PC-3 (cell line): Measurements from ENCODE around the gene WDR33. TPM values are rescaled to one million over a fixed set of nuclear protein-coding genes. Genes with fewer than 3 reads are reported as not detected.

Source experiments
- ATAC-seq: fragments of 200-7000 bp; cut with Tn5 transposase; 2 replicates; pipeline ENCODE4 v1.9.1; 2020; ENCODE audit warnings: mild to moderate bottlenecking, moderate library complexity
- BruUV-seq: library from RNA; stranded (reverse); fragments of 400-500 nt; replicated peaks from 2 replicates; lab custom pipeline; 2021; lab: Mats Ljungman, UMichigan
- CTCF ChIA-PET: fragments of 300-600 bp; sonication (Branson Sonifier 250); formaldehyde crosslinking; loops from one replicate; lab custom pipeline; 2022; ENCODE audit warnings: antibody characterized with exemption; lab: Charles Lee
- POLR2A ChIA-PET: fragments of 300-600 bp; sonication (Branson Sonifier 250); formaldehyde crosslinking; loops from one replicate; lab custom pipeline; 2022; ENCODE audit warnings: antibody characterized with exemption; ENCODE audit not compliant: unreplicated experiment; lab: Charles Lee
- DNase-seq: peaks from one replicate; pipeline ENCODE4 v3.0.0-alpha.2; 2015
- H2AFZ ChIP-seq: fragments of 300-600 bp; sonication (generic); 2 replicates; pipeline ENCODE4 v1.6.0; 2016; ENCODE audit warnings: antibody characterized with exemption, low read length
- H3F3A ChIP-seq: fragments of 300-600 bp; sonication (generic); one replicate; pipeline ENCODE4 v1.6.0; 2017; ENCODE audit warnings: antibody characterized with exemption, low read length, control low read depth, mild to moderate bottlenecking; ENCODE audit not compliant: unreplicated experiment
- H3K27ac ChIP-seq: fragments of 300-600 bp; sonication (generic); 2 replicates; pipeline ENCODE4 v1.5.1; 2016; ENCODE audit warnings: mild to moderate bottlenecking, low read length
- H3K27me3 ChIP-seq: fragments of 300-600 bp; sonication (generic); 2 replicates; pipeline ENCODE4 v1.6.1; 2016; ENCODE audit warnings: low read length, mixed read lengths
- H3K36me3 ChIP-seq: fragments of 300-600 bp; sonication (generic); 2 replicates; pipeline ENCODE4 v1.6.1; 2016; ENCODE audit warnings: low read depth, mixed run types, low read length, mixed read lengths
- H3K4me1 ChIP-seq: fragments of 300-600 bp; sonication (generic); 2 replicates; pipeline ENCODE4 v1.5.1; 2016; ENCODE audit warnings: low read length; ENCODE audit not compliant: insufficient read depth
- H3K4me2 ChIP-seq: fragments of 300-600 bp; sonication (generic); 2 replicates; pipeline ENCODE4 v1.6.0; 2016; ENCODE audit warnings: low read length
- H3K4me3 ChIP-seq: fragments of 300-600 bp; sonication (generic); 2 replicates; pipeline ENCODE4 v1.5.1; 2016; ENCODE audit warnings: mild to moderate bottlenecking, low read length, mixed read lengths
- H3K79me2 ChIP-seq: fragments of 300-600 bp; sonication (generic); 2 replicates; pipeline ENCODE4 v1.6.1; 2017; ENCODE audit warnings: low read length, mixed read lengths
- H3K9ac ChIP-seq: fragments of 300-600 bp; sonication (generic); 2 replicates; pipeline ENCODE4 v1.6.0; 2016; ENCODE audit warnings: mild to moderate bottlenecking, low read length
- H3K9me2 ChIP-seq: fragments of 300-600 bp; sonication (generic); replicated peaks from 2 replicates; pipeline ENCODE4 v1.6.1; 2016; ENCODE audit warnings: mixed run types, low read length, mixed read lengths
- H3K9me3 ChIP-seq: fragments of 300-600 bp; sonication (generic); 2 replicates; pipeline ENCODE4 v1.6.1; 2016; ENCODE audit warnings: low read length, mixed read lengths
- H4K20me1 ChIP-seq: fragments of 300-600 bp; sonication (generic); 2 replicates; pipeline ENCODE4 v1.6.1; 2016; ENCODE audit warnings: low read length, mixed read lengths
- EZH2 ChIP-seq: fragments of 300-600 bp; sonication (generic); IDR thresholded peaks from one replicate; pipeline ENCODE4 v1.6.1; 2017; ENCODE audit warnings: antibody characterized with exemption, mild to moderate bottlenecking, low read length; ENCODE audit not compliant: unreplicated experiment
- EZH2phosphoT487 ChIP-seq: fragments of 300-600 bp; sonication (generic); IDR thresholded peaks from 2 replicates; pipeline ENCODE4 v1.6.1; 2018; ENCODE audit warnings: mild to moderate bottlenecking, antibody characterized with exemption, low read length, borderline replicate concordance
- intact Hi-C: fragments of 100-400 bp; cut with micrococcal nuclease; formaldehyde crosslinking; loops from 2 replicates; pipeline ENCODE4 v1.9.0; 2023
- total RNA-seq: library from RNA; depleted of rRNA; stranded (reverse); fragments of >200 nt; gene quantifications from 2 replicates; pipeline ENCODE4 v1.2.3, GENCODE V29; 2014
- TF ChIP-seq, protein P1 (sequence below): fragments of 300-600 bp; sonication (generic); conservative IDR thresholded peaks from 2 replicates; pipeline ENCODE4 v1.5.1; 2017; ENCODE audit warnings: antibody characterized with exemption, low read depth, mild to moderate bottlenecking, low read length

The WDR33 gene
- total RNA-seq, 1 experiment from 2014 or later: 31.7 TPM

- H2AFZ ChIP-seq: no peak overlapping the region
- no TSS peak for BruUV-seq
- no peak overlapping the region for H3K4me2 ChIP-seq
- H3K9ac ChIP-seq: no peak overlapping the region
- ATAC-seq (no peak), DNase-seq (no peak)
- POLR2A ChIA-PET: no interaction called here
- no peaks in the 10 kb centered on the region for H3K4me1 ChIP-seq
- no peaks in the 10 kb centered on the region for H3K79me2 ChIP-seq
- CTCF ChIA-PET: interaction anchor here (0.6 kb wide), 1 partner anchor 13 kb away, joined by 3 read pairs; no protein-coding TSS in a partner anchor
- no peak overlapping the region for H3K4me3 ChIP-seq
- no peaks in the 10 kb centered on the region for H3F3A ChIP-seq
- intact Hi-C loops: no loop called here
- no peak overlapping the region for H3K27ac ChIP-seq
- no peaks in the 10 kb centered on the region for H3K27me3 ChIP-seq
- H3K36me3 ChIP-seq: peaks cover 24% of the 10 kb centered on the region
- TF ChIP-seq EZH2: no peak
- TF ChIP-seq, protein P1, sequence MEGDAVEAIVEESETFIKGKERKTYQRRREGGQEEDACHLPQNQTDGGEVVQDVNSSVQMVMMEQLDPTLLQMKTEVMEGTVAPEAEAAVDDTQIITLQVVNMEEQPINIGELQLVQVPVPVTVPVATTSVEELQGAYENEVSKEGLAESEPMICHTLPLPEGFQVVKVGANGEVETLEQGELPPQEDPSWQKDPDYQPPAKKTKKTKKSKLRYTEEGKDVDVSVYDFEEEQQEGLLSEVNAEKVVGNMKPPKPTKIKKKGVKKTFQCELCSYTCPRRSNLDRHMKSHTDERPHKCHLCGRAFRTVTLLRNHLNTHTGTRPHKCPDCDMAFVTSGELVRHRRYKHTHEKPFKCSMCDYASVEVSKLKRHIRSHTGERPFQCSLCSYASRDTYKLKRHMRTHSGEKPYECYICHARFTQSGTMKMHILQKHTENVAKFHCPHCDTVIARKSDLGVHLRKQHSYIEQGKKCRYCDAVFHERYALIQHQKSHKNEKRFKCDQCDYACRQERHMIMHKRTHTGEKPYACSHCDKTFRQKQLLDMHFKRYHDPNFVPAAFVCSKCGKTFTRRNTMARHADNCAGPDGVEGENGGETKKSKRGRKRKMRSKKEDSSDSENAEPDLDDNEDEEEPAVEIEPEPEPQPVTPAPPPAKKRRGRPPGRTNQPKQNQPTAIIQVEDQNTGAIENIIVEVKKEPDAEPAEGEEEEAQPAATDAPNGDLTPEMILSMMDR: no peak
- TF ChIP-seq EZH2phosphoT487: no peak
- H4K20me1 ChIP-seq: no peaks in the 10 kb centered on the region
- no peaks in the 10 kb centered on the region for H3K9me2 ChIP-seq
- no peaks in the 10 kb centered on the region for H3K9me3 ChIP-seq
Measured at GRCh38 chr2:127713562-127713961, 97.4 kb downstream of the WDR33 start.

GRCh38 chr2:127712999-127713398 is 98.0 kb downstream of the WDR33 start:
- Histone ChIP-seq H3K36me3 (peaks cover 28% of the 10 kb centered on the region), H3K79me2 (no peaks in the 10 kb centered on the region), H3K4me1 (no peaks in the 10 kb centered on the region), H3K9ac (no peak overlapping the region), H3F3A (no peaks in the 10 kb centered on the region), H3K9me3 (no peaks in the 10 kb centered on the region), H2AFZ (no peak overlapping the region), H4K20me1 (no peaks in the 10 kb centered on the region), H3K4me2 (no peak overlapping the region), H3K27ac (no peak overlapping the region), H3K27me3 (no peaks in the 10 kb centered on the region), H3K9me2 (no peaks in the 10 kb centered on the region), H3K4me3 (no peak overlapping the region)
- TF ChIP-seq EZH2phosphoT487: no peak
- TF ChIP-seq EZH2: no peak
- TF ChIP-seq, protein P1: no peak
- ATAC-seq (no peak), DNase-seq (no peak)
- POLR2A ChIA-PET: no interaction called here
- CTCF ChIA-PET: no interaction called here
- intact Hi-C loops: no loop called here
- no TSS peak for BruUV-seq

DNA sequence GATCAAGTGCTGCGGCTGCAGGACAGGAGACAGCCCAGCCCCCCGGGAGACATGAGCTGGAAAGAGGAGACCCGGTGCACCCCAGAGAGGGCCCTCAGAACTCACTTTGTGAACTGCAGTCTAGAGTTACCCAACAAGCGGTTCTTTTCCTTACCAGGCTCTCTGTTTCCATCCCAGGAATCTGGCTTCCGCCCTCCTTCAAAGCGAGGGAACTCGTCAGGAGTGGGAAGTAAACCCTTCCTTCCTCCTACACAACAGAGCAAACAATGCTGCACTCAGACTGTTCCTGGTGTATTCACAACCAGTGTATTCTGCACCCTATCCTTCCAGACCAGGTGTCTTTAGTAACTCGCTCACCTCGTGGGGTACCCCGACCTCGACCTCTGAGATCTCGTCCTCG is 101.6 kb downstream of the WDR33 start:
- H3K4me3 ChIP-seq: no peak overlapping the region
- peaks cover 21% of the 10 kb centered on the region for H3K36me3 ChIP-seq
- H3F3A ChIP-seq: no peaks in the 10 kb centered on the region
- BruUV-seq: no TSS peak
- H3K27ac ChIP-seq: no peak overlapping the region
- CTCF ChIA-PET: no interaction called here
- POLR2A ChIA-PET: no interaction called here
- ATAC-seq (no peak), DNase-seq (no peak)
- no peak overlapping the region for H2AFZ ChIP-seq
- intact Hi-C loops: no loop called here
- peaks cover 9% of the 10 kb centered on the region; the same call in 1 of the 2 replicates for H3K4me1 ChIP-seq
- H3K9me2 ChIP-seq: no peaks in the 10 kb centered on the region
- no peaks in the 10 kb centered on the region for H3K27me3 ChIP-seq
- TF ChIP-seq EZH2phosphoT487 (no peak), EZH2 (no peak)
- TF ChIP-seq, protein P1: no peak
- H3K9me3 ChIP-seq: no peaks in the 10 kb centered on the region
- no peaks in the 10 kb centered on the region for H4K20me1 ChIP-seq
- no peak overlapping the region for H3K4me2 ChIP-seq
- peaks cover 7% of the 10 kb centered on the region for H3K79me2 ChIP-seq
- no peak overlapping the region for H3K9ac ChIP-seq
